Hematopoietic multipotent progenitor cell treated with erythropoietin and hydrocortisone succinate and interleukin-3 and kit ligand, for 6 days (in vitro differentiated cells): ENCODE measurements around the gene CAMSAP1.
"Not testable (repeated sequence)": the region's sequence is repeated elsewhere in the genome, so short reads cannot be mapped to it uniquely, and the experiment has no call there.

Source experiments
- DNase-seq: peaks from one replicate; pipeline ENCODE4 v3.0.0-alpha.2; 2015

The CAMSAP1 gene, protein sequence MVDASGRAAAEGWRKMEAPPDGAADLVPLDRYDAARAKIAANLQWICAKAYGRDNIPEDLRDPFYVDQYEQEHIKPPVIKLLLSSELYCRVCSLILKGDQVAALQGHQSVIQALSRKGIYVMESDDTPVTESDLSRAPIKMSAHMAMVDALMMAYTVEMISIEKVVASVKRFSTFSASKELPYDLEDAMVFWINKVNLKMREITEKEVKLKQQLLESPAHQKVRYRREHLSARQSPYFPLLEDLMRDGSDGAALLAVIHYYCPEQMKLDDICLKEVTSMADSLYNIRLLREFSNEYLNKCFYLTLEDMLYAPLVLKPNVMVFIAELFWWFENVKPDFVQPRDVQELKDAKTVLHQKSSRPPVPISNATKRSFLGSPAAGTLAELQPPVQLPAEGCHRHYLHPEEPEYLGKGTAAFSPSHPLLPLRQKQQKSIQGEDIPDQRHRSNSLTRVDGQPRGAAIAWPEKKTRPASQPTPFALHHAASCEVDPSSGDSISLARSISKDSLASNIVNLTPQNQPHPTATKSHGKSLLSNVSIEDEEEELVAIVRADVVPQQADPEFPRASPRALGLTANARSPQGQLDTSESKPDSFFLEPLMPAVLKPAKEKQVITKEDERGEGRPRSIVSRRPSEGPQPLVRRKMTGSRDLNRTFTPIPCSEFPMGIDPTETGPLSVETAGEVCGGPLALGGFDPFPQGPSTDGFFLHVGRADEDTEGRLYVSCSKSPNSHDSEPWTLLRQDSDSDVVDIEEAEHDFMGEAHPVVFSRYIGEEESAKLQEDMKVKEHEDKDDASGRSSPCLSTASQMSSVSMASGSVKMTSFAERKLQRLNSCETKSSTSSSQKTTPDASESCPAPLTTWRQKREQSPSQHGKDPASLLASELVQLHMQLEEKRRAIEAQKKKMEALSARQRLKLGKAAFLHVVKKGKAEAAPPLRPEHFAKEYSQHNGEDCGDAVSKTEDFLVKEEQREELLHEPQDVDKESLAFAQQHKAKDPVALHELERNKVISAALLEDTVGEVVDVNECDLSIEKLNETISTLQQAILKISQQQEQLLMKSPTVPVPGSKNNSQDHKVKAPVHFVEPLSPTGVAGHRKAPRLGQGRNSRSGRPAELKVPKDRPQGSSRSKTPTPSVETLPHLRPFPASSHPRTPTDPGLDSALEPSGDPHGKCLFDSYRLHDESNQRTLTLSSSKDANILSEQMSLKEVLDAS (N-terminal part only)

GRCh38 chr9:135907431-135908092 is at the start of gene CAMSAP1:
TSS of gene CAMSAP1 (minus strand) at chr9:135907546. CDS start at chr9:135907159, 387 bp downstream.
- DNase-seq, result peak; percentile 95

DNA sequence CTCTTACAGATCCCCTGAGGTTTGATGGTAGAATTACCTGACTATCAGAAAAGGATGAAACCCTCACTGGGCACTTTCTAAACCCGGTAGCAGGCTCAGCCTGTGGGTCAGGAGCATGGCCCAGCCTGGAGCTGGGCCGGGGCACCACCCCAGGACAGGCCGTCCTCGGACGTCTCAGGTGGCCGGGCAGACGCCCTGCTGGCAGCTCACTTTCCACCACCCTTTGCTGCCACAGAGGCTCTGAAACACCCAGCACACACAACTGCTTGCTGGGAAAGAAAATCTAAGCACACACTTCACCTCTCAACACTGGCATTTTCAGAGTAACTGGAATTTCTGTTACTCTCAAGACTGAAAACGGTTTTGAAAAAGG is 49.4 kb upstream of the CAMSAP1 start:
- DNase-seq, result no peak

DNA sequence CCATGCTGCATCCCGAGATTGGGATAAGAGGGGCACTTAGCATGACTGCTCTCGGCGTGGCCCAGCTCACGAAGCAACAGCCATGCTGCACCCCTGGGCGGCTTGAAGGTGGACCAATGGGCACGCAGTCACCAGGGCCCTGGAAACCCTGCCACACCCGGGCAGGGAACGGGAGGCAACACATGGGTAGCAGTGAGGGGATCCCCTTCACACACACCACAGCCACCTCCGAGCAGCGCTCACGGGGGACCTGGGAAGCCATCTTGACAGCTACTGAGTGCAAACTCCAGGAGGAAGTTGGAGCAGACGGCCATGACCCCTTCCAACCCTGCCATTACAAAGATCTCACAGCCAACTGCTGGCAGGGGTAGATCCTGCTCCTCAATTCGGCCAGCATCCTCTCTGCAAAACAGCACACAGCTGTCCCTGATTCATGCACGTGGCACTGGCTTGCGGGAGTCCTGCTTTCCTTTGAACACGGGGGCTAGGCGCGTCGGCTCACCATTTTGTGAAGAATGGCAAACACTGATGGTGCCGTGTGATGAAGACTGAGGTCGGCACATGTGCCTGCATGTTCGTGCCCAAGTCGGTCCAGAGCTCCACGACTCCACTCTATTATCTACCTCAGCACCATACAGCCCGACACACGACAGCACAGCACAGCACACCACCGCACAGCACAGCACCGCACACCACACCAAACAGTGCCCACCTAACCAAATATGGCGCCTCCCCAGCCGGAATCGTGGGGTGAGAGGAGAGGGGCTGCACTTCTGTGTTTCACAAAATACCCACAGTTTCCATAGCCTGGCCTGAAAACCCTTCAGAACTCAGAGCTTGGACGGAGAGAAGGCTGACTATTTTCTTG is 48.8 kb upstream of the CAMSAP1 start:
- no peak for DNase-seq

DNA sequence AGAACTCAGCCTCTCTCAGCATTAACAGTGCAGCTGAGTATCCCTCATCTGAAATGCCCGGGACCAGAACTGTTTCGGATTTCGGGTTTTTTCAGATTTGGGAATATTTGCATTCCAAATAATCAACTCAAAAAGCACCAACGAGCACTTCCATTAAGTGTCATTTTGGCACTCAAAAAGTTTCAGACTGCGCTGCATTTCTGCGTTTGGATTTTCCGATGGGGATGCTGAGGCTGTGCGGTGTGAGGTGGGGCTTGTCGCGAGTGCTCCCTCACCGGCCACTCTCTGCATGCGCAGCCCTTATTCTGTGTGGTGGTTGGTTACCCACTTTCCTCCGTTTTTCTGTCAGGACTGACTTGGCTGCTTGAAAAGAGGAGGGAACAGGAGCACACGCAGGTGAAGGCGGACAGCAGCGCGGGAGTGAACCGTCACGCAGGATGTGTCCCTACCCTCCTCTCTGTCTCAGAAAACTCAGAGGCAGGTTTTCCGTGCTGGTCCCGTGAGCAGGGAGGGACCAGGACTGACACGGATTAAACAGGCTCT is 45.4 kb upstream of the CAMSAP1 start:
- no peak for DNase-seq

DNA sequence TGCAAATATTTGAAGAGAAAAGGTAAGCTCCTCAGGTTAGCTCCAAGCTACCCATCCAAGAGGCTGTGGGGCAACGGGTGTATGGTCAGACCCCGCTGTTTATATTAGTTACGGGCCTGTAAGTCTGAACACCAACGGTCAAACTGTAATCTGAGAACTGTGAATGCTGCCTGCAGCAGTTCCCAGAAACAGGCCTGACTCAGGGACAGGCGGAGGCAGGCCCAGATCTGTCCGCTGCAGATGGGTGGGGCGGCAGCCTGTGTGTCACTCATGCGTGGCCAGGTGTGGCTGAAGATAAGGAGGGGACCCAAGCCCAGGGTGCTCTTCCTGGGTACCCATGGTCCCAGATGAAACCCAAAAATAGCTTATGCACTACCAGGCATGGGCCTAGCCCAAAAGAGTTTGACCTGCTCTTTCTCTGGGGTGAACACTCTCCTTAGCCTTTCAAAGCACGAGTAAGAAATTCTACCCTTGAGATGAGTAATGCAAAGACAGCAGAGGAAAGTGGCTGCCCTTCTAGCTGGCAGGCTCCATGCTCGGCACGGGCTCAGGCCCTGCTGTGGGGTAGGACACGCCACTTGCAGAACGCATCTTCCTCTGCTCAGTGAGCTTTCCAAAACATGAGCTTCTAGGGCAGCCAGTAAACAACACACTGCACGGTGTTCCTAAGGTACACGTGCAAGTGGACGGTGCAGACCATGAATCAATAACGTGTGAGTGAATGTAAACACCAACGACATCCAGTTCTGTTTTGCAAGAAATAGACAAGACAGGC is 44.7 kb upstream of the CAMSAP1 start:
- peak; percentile 98 for DNase-seq

- not testable (repeated sequence) for DNase-seq
Measured at GRCh38 chr9:135951310-135951709, 44.0 kb upstream of the CAMSAP1 start.

DNA sequence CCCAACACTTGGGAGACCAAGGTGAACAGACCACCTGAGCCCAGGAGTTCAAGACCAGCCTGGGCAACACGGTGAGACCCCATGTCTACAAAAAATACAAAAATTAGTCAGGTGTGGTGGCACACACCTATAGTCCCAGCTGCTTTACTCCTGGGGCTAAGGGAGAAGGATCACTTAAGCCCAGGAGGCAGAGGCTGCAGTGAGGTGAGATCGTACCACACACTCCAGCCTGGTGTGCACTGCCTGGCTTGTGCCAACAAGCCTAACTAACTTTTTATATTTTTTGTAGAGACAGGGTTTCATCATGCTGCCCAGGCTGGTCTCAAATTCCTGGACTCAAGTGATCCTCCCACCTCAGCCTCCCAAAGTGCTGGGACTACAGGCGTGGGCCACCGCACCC is 43.5 kb upstream of the CAMSAP1 start:
- DNase-seq, result not testable (repeated sequence)

GRCh38 chr9:135950135-135950682 is 42.9 kb upstream of the CAMSAP1 start:
- DNase-seq, result peak; percentile 97

GRCh38 chr9:135949501-135950134 is 42.3 kb upstream of the CAMSAP1 start:
- no peak for DNase-seq

GRCh38 chr9:135948968-135949367 is 41.6 kb upstream of the CAMSAP1 start:
- no peak for DNase-seq

DNA sequence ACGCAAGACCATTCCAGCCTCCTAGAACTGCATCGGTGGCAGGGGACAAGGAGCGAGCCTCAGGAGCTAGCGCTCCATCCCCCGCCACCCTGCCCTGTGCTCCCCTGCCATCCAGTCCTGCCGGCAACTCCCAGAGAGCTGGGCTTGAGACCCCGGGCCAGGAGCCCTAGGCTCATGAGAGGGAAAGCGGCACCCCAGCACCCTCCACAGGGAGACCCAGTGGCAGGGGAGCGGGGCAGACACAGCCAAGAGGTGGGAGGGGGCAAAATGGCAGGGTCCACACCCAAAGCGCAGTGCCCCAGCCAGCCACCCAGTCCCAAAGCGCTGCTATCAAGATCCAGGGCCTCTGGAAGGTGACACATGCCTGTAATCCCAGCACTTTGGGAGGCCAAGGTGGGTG is 41.1 kb upstream of the CAMSAP1 start:
- DNase-seq, result no peak

DNA sequence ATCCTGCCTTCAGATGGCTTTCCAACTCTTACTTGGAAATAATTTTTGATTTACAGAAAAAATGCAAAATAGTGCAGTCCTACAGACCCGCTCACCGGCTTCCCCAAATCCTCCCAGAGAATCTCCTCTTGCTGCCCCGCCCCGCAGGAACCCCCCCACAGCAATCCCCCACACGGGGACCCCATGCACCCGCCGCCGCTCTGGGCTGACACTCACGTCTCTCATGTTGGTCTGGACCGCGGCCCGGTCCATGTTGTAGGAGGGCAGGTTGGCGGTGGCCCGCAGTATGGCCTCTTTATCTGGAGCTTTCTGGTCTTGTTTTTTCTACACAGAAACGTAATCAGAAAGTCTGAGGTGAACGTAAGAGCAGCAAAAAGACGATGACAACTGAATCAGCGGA is 40.2 kb upstream of the CAMSAP1 start:
- no peak for DNase-seq

DNA sequence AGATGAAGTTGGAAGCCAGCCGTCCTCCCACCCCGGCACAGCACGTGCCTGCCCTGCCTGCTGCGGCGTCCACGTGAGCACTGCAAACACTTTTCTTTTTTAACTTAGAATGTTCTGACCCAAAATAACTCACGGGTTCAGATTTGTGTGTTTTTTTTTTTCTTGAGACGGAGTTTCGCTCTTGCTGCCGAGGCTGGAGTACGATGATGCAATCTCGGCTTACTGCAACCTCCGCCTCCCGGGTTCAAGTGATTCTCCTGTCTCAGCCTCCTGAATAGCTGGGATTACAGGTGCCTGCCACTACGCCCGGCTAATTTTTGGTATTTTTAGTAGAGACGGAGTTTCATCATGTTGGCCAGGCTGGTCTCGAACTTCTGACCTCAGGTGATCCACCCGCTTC is 39.8 kb upstream of the CAMSAP1 start:
- not testable (repeated sequence) for DNase-seq

GRCh38 chr9:135946392-135946994 is 39.1 kb upstream of the CAMSAP1 start:
- no peak for DNase-seq

- DNase-seq, result no peak
Measured at GRCh38 chr9:135945969-135946368, 38.6 kb upstream of the CAMSAP1 start.

DNA sequence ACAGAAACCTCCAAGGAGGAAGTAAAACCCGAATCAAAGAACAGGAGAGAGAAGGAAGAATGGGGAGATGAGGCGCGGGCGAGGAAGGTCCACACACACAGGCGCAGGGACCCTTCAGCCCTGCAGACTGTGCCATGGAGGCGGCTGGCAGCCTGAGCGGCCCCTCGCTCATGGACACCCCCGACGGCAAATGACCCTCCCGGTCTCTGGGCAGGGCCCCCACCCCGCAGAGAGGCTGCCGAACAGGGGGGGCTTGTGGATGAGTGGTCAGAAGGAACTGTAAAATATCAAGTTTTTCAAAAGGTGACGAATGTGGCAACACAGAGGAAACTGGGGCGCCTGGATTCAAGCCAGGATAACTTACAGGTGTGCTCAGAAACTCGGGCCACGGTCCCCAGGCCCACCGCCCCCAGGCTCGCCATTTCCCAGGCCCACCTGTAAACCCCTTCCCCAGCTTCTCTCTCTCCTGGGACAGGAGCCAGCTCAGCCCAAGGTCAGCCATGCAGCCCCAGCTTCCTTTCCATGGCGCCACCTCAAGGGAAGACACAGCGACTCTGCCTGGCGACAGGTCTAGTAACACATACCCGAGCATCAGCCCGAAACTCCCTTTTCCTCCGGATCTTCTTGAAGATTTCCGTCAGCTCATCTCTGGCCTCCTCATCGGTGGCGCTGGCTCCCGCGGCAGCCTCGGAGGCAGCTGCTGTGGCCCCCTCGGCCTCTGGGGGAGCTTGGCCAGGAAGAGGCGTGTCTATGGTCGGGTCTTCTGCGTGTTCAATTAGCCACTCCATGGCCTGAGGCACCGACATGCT is 37.3 kb upstream of the CAMSAP1 start:
- no peak for DNase-seq

- not testable (repeated sequence) for DNase-seq
Measured at GRCh38 chr9:135943604-135944003, 36.3 kb upstream of the CAMSAP1 start.

- no peak for DNase-seq
Measured at GRCh38 chr9:135941288-135941995, 34.1 kb upstream of the CAMSAP1 start.
